Fibroblast of mammary gland (primary cell): Measurements from ENCODE around the gene GNMT.

Experiments
- DNase-seq: peaks from one replicate; pipeline ENCODE4 v3.0.0-alpha.2; 2010; ENCODE audit warnings: low read depth
- H3K4me3 ChIP-seq: 2 replicates; pipeline ENCODE4 v1.5.1; 2011; ENCODE audit warnings: low read depth, mild to moderate bottlenecking, low read length, moderate library complexity; ENCODE audit not compliant: control insufficient read depth
- CTCF ChIP-seq: conservative IDR thresholded peaks from 2 replicates; pipeline ENCODE4 v1.5.1; 2011; ENCODE audit warnings: low read depth, low read length, inconsistent platforms; ENCODE audit not compliant: control insufficient read depth, insufficient read depth

The GNMT gene

GRCh38 chr6:42923666-42924065 lies 36.9 kb upstream of the GNMT start:
- no peak for TF ChIP-seq CTCF
- peak; percentile 19 for DNase-seq
- no peak overlapping the region for H3K4me3 ChIP-seq

- no peak for TF ChIP-seq CTCF
- DNase-seq = no peak
- no peak overlapping the region for H3K4me3 ChIP-seq
These were observed 35.2 kb upstream of the GNMT start for GRCh38 chr6:42925248-42925857.

- peak within 1 kb of the TSS; percentile 81 for H3K4me3 ChIP-seq
- DNase-seq = peak; percentile 97
- TF ChIP-seq CTCF = no peak
These were observed 31.4 kb upstream of the GNMT start, which contains the start of gene CNPY3 for GRCh38 chr6:42928986-42929820. CNPY3 (plus strand) TSS chr6:42929480; CDS start chr6:42929571, 91 bp downstream.

- peak; percentile 83 for DNase-seq
These were observed 30.7 kb upstream of the GNMT start for GRCh38 chr6:42929821-42930360.

GRCh38 chr6:42932412-42932811 lies 28.1 kb upstream of the GNMT start:
- DNase-seq = no peak
- no peak for TF ChIP-seq CTCF
- no peak overlapping the region for H3K4me3 ChIP-seq

More at GRCh38 chr6:42929821-42930360, 30.7 kb upstream of the GNMT start:
- no peak for TF ChIP-seq CTCF
- peak overlapping the region; percentile 81 for H3K4me3 ChIP-seq

GRCh38 chr6:42933205-42933604 lies 27.3 kb upstream of the GNMT start:
- H3K4me3 ChIP-seq = no peak overlapping the region
- DNase-seq = no peak
- no peak for TF ChIP-seq CTCF
